Mononuclear cell (primary cell): ENCODE measurements around the gene RFTN2. TPM values are rescaled to one million over a fixed set of nuclear protein-coding genes. Genes with fewer than 3 reads are reported as not detected.
"Not testable (repeated sequence)": the region's sequence is repeated elsewhere in the genome, so short reads cannot be mapped to it uniquely, and the experiment has no call there.

ENCODE experiments used
- H3K27me3 ChIP-seq: 2 replicates; pipeline ENCODE4 v1.6.0; 2011; ENCODE audit warnings: low read length, control low read depth; ENCODE audit not compliant: insufficient read depth
- H3K4me1 ChIP-seq: 2 replicates; pipeline ENCODE4 v1.5.1; 2011; ENCODE audit warnings: mild to moderate bottlenecking, low read length, control low read depth; ENCODE audit not compliant: insufficient read depth
- H3K4me3 ChIP-seq: 2 replicates; pipeline ENCODE4 v1.5.1; 2011; ENCODE audit warnings: mild to moderate bottlenecking, low read length, moderate library complexity
- H3K9me3 ChIP-seq: 2 replicates; pipeline ENCODE4 v1.5.1; 2011; ENCODE audit warnings: low read depth, mild to moderate bottlenecking, control low read depth, low read length
- total RNA-seq: library from RNA; depleted of rRNA; stranded (reverse); fragments of >200 nt; gene quantifications from one replicate; pipeline ENCODE4 v1.2.3, GENCODE V29; 2012

RFTN2 gene
- total RNA-seq, 1 donor = under 0.01 TPM

- Histone ChIP-seq H3K9me3 (no peaks in the 10 kb centered on the region), H3K4me3 (no peak overlapping the region), H3K4me1 (peaks cover 4% of the 10 kb centered on the region), H3K27me3 (no peaks in the 10 kb centered on the region)
These were observed 117.0 kb downstream of the RFTN2 start for GRCh38 chr2:197558393-197558792.

- no peak overlapping the region for H3K4me3 ChIP-seq
- peaks cover 4% of the 10 kb centered on the region for H3K4me1 ChIP-seq
- no peaks in the 10 kb centered on the region for H3K9me3 ChIP-seq
- H3K27me3 ChIP-seq = no peaks in the 10 kb centered on the region
These were observed 118.9 kb downstream of the RFTN2 start for GRCh38 chr2:197556456-197556855.

GRCh38 chr2:197555467-197555866 is 119.9 kb downstream of the RFTN2 start:
- no peaks in the 10 kb centered on the region for H3K9me3 ChIP-seq
- H3K27me3 ChIP-seq = no peaks in the 10 kb centered on the region
- H3K4me1 ChIP-seq = peaks cover 4% of the 10 kb centered on the region
- no peak overlapping the region for H3K4me3 ChIP-seq

GRCh38 chr2:197551260-197551659 is 124.1 kb downstream of the RFTN2 start:
- not testable (repeated sequence) for H3K4me3 ChIP-seq, H3K4me1 ChIP-seq, H3K27me3 ChIP-seq, H3K9me3 ChIP-seq

DNA sequence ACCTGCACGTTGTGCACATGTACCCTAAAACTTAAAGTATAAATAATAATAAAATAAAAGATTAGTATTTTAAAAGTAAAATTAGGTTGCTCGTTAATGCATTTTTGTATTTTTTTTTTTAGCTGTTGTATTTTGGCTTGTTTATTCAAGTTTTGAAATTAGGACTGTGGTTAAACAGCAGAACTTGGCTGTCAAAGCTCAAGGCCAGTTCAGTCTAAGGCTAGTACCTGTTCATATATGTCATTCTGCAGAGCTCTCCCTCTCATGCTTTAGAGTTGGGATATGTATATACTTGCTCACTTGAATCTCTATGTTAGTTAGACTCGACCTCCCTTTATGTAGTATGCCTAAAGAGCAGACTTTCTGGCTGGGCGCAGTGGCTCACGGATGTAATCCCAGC is 126.8 kb downstream of the RFTN2 start:
- no peak overlapping the region for H3K4me3 ChIP-seq
- H3K27me3 ChIP-seq = no peaks in the 10 kb centered on the region
- H3K9me3 ChIP-seq = no peaks in the 10 kb centered on the region
- no peaks in the 10 kb centered on the region for H3K4me1 ChIP-seq

- Histone ChIP-seq H3K4me3 (no peak overlapping the region), H3K4me1 (no peaks in the 10 kb centered on the region), H3K9me3 (no peaks in the 10 kb centered on the region), H3K27me3 (no peaks in the 10 kb centered on the region)
These were observed 128.1 kb downstream of the RFTN2 start for GRCh38 chr2:197547163-197547900.

GRCh38 chr2:197543206-197543605 is 132.2 kb downstream of the RFTN2 start:
- Histone ChIP-seq H3K4me1 (no peaks in the 10 kb centered on the region), H3K27me3 (no peaks in the 10 kb centered on the region), H3K9me3 (no peaks in the 10 kb centered on the region), H3K4me3 (no peak overlapping the region)

DNA sequence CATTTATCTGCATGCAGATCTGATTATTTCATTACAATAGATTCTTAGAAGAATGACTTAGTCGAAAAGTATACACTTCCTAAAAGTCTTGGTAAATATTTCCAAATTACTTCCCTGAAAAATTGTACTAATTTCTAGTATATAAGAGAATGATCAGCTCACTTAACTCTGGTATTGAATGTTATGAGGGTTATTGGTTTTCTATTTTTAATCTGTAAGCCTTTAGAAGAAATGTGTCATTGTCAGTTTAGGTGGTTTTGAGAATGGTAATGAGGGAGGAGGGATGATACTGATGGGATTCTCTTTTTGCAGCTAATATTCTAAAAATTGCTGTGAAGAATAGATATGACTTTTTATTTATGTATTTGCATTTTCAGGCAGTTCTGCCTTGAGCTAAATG is 135.7 kb downstream of the RFTN2 start:
- Histone ChIP-seq H3K9me3 (no peaks in the 10 kb centered on the region), H3K4me1 (peaks cover 3% of the 10 kb centered on the region), H3K27me3 (no peaks in the 10 kb centered on the region), H3K4me3 (no peak overlapping the region)

GRCh38 chr2:197538412-197538811 is 137.0 kb downstream of the RFTN2 start:
- H3K4me1 ChIP-seq = peaks cover 4% of the 10 kb centered on the region
- H3K4me3 ChIP-seq = no peak overlapping the region
- no peaks in the 10 kb centered on the region for H3K27me3 ChIP-seq
- H3K9me3 ChIP-seq = no peaks in the 10 kb centered on the region

Other genes with a start within 250 kb of the RFTN2 start
- 702 TPM for gene SF3B1, start 240.6 kb downstream of the RFTN2 start, total RNA-seq
- gene COQ10B, start 222.0 kb downstream of the RFTN2 start, total RNA-seq = 109 TPM
- gene HSPD1, start 175.7 kb downstream of the RFTN2 start, total RNA-seq = 90.6 TPM
- 35.7 TPM for gene HSPE1, start 175.2 kb downstream of the RFTN2 start, total RNA-seq
- gene MOB4, start 159.5 kb downstream of the RFTN2 start, total RNA-seq = 87.6 TPM
- 9.1 TPM for gene MARS2, start 29.8 kb upstream of the RFTN2 start, total RNA-seq
- 0.10 TPM for gene BOLL, start 109.7 kb upstream of the RFTN2 start, total RNA-seq
- gene PLCL1, start 129.0 kb upstream of the RFTN2 start, total RNA-seq = 23.4 TPM